Activated naive CD8-positive, alpha-beta T cell treated with anti-CD3 and anti-CD28 coated beads, Interleukin-2, amount 50 U/mL, for 24 hours (primary cell): ENCODE data around the gene ZNG1C.
"Not testable (repeated sequence)": the region's sequence is repeated elsewhere in the genome, so short reads cannot be mapped to it uniquely, and the experiment has no call there.

ENCODE experiments used
- ATAC-seq: fragments of 150-1000 bp; cut with Tn5 transposase; one replicate; pipeline ENCODE4 v1.10.0; 2021
- DNase-seq: peaks from one replicate; pipeline ENCODE4 v3.0.0; 2021
- H3K27ac Mint-ChIP-seq: one replicate; pipeline ENCODE4 v1.8.0; 2021; ENCODE audit warnings: mild to moderate bottlenecking, mixed read lengths
- H3K27me3 Mint-ChIP-seq: one replicate; pipeline ENCODE4 v1.8.0; 2021; ENCODE audit warnings: mixed read lengths
- H3K36me3 Mint-ChIP-seq: one replicate; pipeline ENCODE4 v1.8.0; 2021; ENCODE audit warnings: low read depth, mixed read lengths
- H3K4me1 Mint-ChIP-seq: one replicate; pipeline ENCODE4 v1.8.0; 2021; ENCODE audit warnings: mixed read lengths
- H3K4me3 Mint-ChIP-seq: one replicate; pipeline ENCODE4 v1.8.0; 2021; ENCODE audit warnings: mild to moderate bottlenecking, moderate library complexity, mixed read lengths
- H3K9me3 Mint-ChIP-seq: one replicate; pipeline ENCODE4 v1.8.0; 2021; ENCODE audit warnings: mixed read lengths

Gene ZNG1C

DNA sequence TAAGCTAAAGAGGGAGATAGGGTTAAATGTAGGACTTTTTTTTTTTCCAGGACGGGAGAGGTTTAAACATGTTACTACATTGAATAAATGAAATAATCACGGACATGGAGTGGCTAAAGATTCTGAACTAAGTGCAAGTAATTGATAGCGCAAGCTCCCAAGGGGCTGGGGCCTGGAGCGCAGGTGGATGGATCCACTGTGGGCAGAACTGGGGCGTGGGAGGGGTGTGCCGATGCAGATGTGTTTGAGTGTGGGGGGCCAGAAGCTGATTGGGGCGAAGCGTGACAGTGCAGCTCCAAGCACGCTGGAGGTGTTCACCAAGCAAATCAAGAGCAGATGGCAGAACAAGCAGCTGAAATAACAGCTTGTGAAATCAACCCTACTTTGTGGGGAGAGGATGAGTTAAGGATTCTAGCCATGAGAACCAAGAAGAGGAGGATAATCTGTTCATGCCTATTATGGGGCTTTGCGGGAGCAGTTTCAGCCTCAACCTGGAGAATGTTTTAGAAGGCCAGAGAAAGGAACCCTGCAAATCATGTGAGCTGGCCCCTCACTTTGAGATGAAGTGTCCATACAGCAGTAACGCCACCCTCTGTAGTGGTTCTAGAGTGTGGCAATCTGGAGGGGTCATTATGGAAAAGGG lies 88.9 kb downstream of the ZNG1C start:
- H3K27ac Mint-ChIP-seq, H3K4me1 Mint-ChIP-seq, H3K9me3 Mint-ChIP-seq, DNase-seq, H3K36me3 Mint-ChIP-seq, ATAC-seq, H3K4me3 Mint-ChIP-seq, H3K27me3 Mint-ChIP-seq: not testable (repeated sequence)

DNA sequence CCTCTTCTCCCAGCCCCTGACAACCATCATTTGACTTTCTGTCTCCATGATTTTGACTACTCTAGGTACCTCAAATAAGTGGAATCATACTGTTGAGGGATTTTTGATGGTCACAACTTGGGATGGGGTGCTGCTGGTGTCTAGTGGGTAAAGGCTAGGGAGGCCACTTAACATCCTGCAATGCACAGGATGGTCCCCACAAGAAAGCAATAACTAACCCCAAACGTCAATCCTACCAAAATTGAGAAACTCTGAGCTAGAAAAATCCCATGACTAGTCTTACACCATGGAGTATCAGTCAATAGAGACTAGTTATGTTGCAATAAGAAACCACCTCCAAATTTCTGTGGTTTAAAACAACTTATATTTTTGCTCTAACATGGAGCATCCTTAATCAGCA lies 90.3 kb downstream of the ZNG1C start:
- H3K27ac Mint-ChIP-seq, H3K4me1 Mint-ChIP-seq, H3K36me3 Mint-ChIP-seq, H3K4me3 Mint-ChIP-seq, ATAC-seq, H3K9me3 Mint-ChIP-seq, DNase-seq, H3K27me3 Mint-ChIP-seq: not testable (repeated sequence)

DNA sequence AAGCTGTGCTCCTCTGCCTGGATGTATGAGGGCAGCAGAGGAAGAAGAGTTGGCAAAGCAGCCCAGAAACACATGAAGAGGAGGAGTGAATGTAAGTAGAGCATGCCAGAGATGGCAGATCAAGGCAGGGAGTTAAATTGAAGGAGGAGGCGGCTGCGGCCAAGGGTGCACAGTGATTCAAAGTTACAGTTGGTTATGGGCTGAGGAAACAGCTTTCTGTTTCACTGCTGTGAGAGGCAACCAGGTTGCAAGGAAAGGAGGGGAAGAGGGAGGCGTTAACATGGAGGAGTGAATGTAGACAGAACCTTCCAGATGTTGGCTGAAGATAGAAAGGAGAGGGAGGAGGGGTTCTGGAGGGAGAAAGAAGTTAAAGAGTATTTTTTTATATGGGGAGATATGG lies 94.2 kb downstream of the ZNG1C start:
- DNase-seq, H3K27me3 Mint-ChIP-seq, H3K4me3 Mint-ChIP-seq, H3K36me3 Mint-ChIP-seq, H3K9me3 Mint-ChIP-seq, H3K27ac Mint-ChIP-seq, H3K4me1 Mint-ChIP-seq: not testable (repeated sequence)
- ATAC-seq: peak; percentile 33

DNA sequence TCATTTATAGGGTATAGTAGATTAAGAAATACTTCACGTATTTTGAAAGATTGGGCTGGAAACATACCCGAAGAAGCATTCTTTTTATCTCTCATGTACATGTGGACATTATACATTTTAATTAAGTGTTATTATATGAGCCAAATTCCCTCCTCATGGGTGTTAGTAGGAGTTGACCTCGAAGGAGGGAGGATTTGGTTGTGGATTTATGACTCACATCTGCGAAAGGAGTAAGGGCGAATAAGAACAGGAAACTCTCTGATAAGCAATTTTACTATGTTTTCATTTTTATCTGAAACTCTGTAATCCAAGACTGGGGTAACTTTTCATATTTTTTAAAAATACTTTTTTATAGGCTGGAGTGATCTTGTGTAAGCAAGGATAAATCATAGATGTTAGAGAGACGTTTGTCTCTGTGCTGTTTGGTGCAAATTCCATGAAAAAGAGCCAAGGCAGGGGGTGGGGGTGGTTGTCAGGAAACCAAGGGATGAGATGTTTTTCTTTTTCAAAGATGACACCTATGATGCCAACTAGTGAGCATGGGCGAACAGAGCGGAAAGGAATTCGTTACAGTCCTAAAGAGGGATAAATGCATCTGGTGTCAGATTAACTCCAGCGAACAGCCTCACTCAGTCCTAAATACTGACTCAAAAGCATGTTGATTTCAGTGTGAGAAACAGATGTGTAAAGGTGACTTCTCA lies 95.0 kb downstream of the ZNG1C start:
- not testable (repeated sequence) for H3K36me3 Mint-ChIP-seq, H3K27ac Mint-ChIP-seq, H3K4me1 Mint-ChIP-seq, H3K9me3 Mint-ChIP-seq, ATAC-seq, DNase-seq, H3K4me3 Mint-ChIP-seq, H3K27me3 Mint-ChIP-seq

DNA sequence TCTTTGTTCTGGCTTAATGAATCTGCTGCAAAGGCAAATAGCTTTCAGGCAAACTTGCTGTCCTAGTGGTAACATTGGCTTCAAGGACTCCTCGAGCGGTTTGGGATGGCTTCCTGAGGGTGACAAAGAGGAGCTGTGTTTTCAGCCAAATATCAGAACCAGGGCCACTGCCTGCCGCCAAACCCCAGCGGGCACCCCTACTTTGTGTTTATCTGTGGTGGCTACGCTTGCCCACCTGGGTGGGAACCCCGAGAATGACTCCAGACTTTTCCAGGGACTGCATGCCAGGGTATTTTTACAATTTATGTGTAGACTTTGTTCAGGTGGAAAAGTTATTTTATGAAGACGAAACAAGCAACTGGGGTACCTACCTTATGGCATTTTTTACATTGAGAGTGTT lies 96.2 kb downstream of the ZNG1C start:
- DNase-seq, H3K4me1 Mint-ChIP-seq, H3K27me3 Mint-ChIP-seq: not testable (repeated sequence)

DNA sequence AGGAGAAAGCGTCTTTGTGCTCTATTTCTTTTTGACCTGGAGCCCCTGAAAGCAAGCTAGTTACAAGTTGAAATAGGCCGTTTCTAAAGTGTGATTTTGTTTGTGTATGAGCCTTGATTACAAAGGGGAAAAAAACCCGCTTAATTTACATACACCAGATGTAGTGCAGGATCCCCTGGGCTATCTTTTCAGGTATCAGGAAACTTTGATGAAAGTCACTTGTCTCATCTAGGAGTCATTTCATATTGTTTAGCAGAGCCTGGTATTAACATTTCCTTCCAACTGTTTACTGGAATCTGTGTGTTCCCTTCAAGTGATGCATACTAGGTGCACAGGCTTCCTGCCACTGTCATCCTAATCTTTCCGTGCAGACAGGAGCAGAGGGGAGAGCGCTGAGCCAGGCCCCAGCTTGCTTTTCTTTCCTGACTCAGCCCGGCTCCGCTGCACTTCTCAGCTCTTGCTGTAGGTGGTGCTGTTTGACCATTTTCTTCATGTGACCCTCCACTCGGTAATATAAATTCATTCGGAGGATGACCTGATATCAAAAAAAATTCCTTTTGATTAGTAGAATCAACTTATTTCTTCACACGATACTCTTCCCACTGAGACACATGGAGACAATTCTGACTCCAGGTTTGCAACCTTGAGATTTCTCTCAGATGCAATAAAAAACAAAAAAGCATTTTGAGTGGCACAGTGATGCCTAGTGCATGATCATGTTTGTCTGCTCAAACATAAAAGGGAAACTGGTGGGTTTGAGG lies 100.7 kb downstream of the ZNG1C start:
- H3K36me3 Mint-ChIP-seq, H3K4me3 Mint-ChIP-seq, H3K27ac Mint-ChIP-seq, H3K4me1 Mint-ChIP-seq, H3K27me3 Mint-ChIP-seq, DNase-seq, H3K9me3 Mint-ChIP-seq: not testable (repeated sequence)
- ATAC-seq: peak; percentile 77

More for the DNA sequence above, 96.2 kb downstream of the ZNG1C start:
- not testable (repeated sequence) for ATAC-seq, H3K27ac Mint-ChIP-seq, H3K9me3 Mint-ChIP-seq, H3K4me3 Mint-ChIP-seq, H3K36me3 Mint-ChIP-seq

DNA sequence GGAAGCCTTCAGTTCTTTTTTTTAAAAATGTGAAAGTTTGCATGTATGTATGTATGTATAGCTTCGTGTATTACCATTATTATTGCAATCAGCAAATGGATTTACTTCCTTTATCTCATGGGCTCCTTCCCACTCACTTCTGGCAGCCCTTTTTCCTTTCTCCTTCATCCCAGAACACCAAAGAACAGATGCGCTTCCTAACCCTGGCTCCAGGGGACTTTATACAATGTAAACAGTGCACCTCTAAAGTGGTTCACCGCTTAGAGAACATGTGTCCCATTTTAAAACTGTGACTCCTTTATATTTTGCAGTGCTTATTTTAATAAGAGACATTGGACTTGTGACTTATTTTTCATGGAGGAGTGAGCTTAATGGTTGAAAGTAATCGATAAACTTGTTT lies 101.5 kb downstream of the ZNG1C start:
- not testable (repeated sequence) for H3K4me1 Mint-ChIP-seq, ATAC-seq, H3K4me3 Mint-ChIP-seq, H3K36me3 Mint-ChIP-seq, H3K9me3 Mint-ChIP-seq, DNase-seq, H3K27me3 Mint-ChIP-seq, H3K27ac Mint-ChIP-seq

DNA sequence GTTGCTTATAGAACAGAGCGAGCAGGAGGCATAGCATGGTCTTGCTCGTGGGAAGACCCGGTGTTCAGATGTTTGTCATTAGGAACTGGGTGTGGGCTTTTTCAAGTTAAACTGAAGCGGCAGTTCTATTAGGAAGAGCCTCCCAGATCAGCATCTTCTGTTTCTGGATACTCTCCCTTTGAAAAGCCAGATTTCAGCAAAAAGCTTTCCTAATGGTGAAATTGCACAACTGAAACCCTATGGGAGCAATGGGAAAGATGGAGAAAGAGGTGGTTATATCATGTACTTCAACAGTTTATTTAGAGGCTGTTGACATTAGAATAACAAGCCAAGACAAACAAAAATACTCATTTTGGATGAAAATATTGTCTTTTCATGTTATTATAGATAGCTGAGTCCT lies 102.2 kb downstream of the ZNG1C start:
- not testable (repeated sequence) for H3K9me3 Mint-ChIP-seq, DNase-seq, H3K4me3 Mint-ChIP-seq

More for the DNA sequence above, 102.2 kb downstream of the ZNG1C start:
- H3K36me3 Mint-ChIP-seq, H3K4me1 Mint-ChIP-seq, ATAC-seq, H3K27ac Mint-ChIP-seq, H3K27me3 Mint-ChIP-seq: not testable (repeated sequence)
